HEK293 (cell line): ENCODE measurements around the gene FOXS1.

Experiments
- CTCF ChIA-PET: fragments of 350-600 bp; formaldehyde crosslinking; extraction: SDS; loops from one replicate; lab custom pipeline; 2021; ENCODE audit warnings: antibody characterized with exemption; lab: Yijun Ruan, JAX
- POLR2A ChIA-PET: fragments of 300-600 bp; formaldehyde crosslinking; extraction: SDS; loops from one replicate; lab custom pipeline; 2020; ENCODE audit warnings: antibody characterized with exemption, inconsistent platforms; lab: Yijun Ruan, JAX
- H3K27ac ChIP-seq: fragments of 200-500 bp; sonication (Bioruptor generic); 2 replicates; pipeline ENCODE4 v1.5.1; 2014; ENCODE audit warnings: low read depth, low read length, control low read depth, inconsistent platforms; ENCODE audit errors: extremely low read depth
- H3K36me3 ChIP-seq, 2 experiments: fragments of 200-500 bp in 1 of 2; sonication (Bioruptor generic) in 1 of 2; 1 replicate in 1 of 2; 2 replicates in 1 of 2; pipeline ENCODE4 v1.5.1; 2014 to 2017; ENCODE audit warnings: inconsistent platforms in 2 of 2, low read length in 2 of 2; ENCODE audit not compliant: control insufficient read depth in 2 of 2, insufficient read depth in 1 of 2
- H3K4me1 ChIP-seq: fragments of 200-500 bp; sonication (Bioruptor generic); 2 replicates; pipeline ENCODE4 v1.5.1; 2014; ENCODE audit warnings: mild to moderate bottlenecking, low read length, inconsistent platforms; ENCODE audit not compliant: control insufficient read depth, insufficient read depth
- H3K4me3 ChIP-seq: 2 replicates; pipeline ENCODE4 v1.5.1; 2011; ENCODE audit warnings: low read depth, mild to moderate bottlenecking, control low read depth, low read length, moderate library complexity
- H3K9me3 ChIP-seq: fragments of 200-500 bp; sonication (Bioruptor generic); 2 replicates; pipeline ENCODE4 v1.5.1; 2014; ENCODE audit warnings: low read depth, low read length, inconsistent platforms; ENCODE audit not compliant: control insufficient read depth, insufficient read depth
- GLI2 ChIP-seq: fragments of 450-650 bp; formaldehyde crosslinking; IDR thresholded peaks from 2 replicates; pipeline ENCODE4; 2017; ENCODE audit warnings: missing biosample characterization, missing genetic modification characterization, low read depth, borderline replicate concordance
- GLIS2 ChIP-seq: fragments of 450-650 bp; formaldehyde crosslinking; IDR thresholded peaks from 2 replicates; pipeline ENCODE4 v1.5.1; 2016; ENCODE audit warnings: missing biosample characterization, missing genetic modification characterization
- HIC1 ChIP-seq: fragments of 450-650 bp; formaldehyde crosslinking; IDR thresholded peaks from 2 replicates; pipeline ENCODE4 v1.5.1; 2016; ENCODE audit warnings: missing biosample characterization, missing genetic modification characterization
- HOXD13 ChIP-seq: sonication (generic); formaldehyde crosslinking; IDR thresholded peaks from 2 replicates; pipeline ENCODE4 v1.8.0; 2022; ENCODE audit warnings: missing genetic modification reagents, borderline replicate concordance
- KLF10 ChIP-seq: fragments of 450-650 bp; IDR thresholded peaks from 2 replicates; pipeline ENCODE4 v1.5.1; 2018; ENCODE audit warnings: missing biosample characterization, mild to moderate bottlenecking, missing genetic modification characterization
- KLF16 ChIP-seq: fragments of 450-650 bp; formaldehyde crosslinking; IDR thresholded peaks from 2 replicates; pipeline ENCODE4 v1.5.1; 2017; ENCODE audit warnings: missing biosample characterization, missing genetic modification characterization
- MZF1 ChIP-seq: fragments of 450-650 bp; formaldehyde crosslinking; IDR thresholded peaks from 2 replicates; pipeline ENCODE4 v1.5.1; 2017; ENCODE audit warnings: missing biosample characterization, missing genetic modification characterization, borderline replicate concordance
- YY2 ChIP-seq: fragments of 450-650 bp; formaldehyde crosslinking; IDR thresholded peaks from 2 replicates; pipeline ENCODE4 v1.5.1; 2016; ENCODE audit warnings: missing biosample characterization, missing genetic modification characterization
- ZBTB49 ChIP-seq: fragments of 450-650 bp; formaldehyde crosslinking; IDR thresholded peaks from 2 replicates; pipeline ENCODE4 v1.5.1; 2016; ENCODE audit warnings: missing biosample characterization, missing genetic modification characterization, low read depth
- ZEB2 ChIP-seq: fragments of 450-650 bp; formaldehyde crosslinking; IDR thresholded peaks from 2 replicates; pipeline ENCODE4 v1.5.1; 2016; ENCODE audit warnings: missing biosample characterization, missing genetic modification characterization
- ZFP37 ChIP-seq: fragments of 450-650 bp; formaldehyde crosslinking; IDR thresholded peaks from 2 replicates; pipeline ENCODE4 v1.5.1; 2016; ENCODE audit warnings: missing biosample characterization, missing genetic modification characterization
- ZNF10 ChIP-seq: fragments of 450-650 bp; formaldehyde crosslinking; IDR thresholded peaks from 2 replicates; pipeline ENCODE4 v1.5.1; 2017; ENCODE audit warnings: missing biosample characterization, missing genetic modification characterization
- ZNF112 ChIP-seq: fragments of 450-650 bp; formaldehyde crosslinking; IDR thresholded peaks from 2 replicates; pipeline ENCODE4 v1.5.0; 2017; ENCODE audit warnings: missing biosample characterization, missing genetic modification characterization
- ZNF132 ChIP-seq: fragments of 450-650 bp; formaldehyde crosslinking; IDR thresholded peaks from 2 replicates; pipeline ENCODE4 v1.5.1; 2017; ENCODE audit warnings: missing biosample characterization, missing genetic modification characterization, borderline replicate concordance
- ZNF133 ChIP-seq: fragments of 450-650 bp; formaldehyde crosslinking; IDR thresholded peaks from 2 replicates; pipeline ENCODE4 v1.5.1; 2016; ENCODE audit warnings: missing biosample characterization, missing genetic modification characterization
- ZNF202 ChIP-seq: fragments of 450-650 bp; formaldehyde crosslinking; IDR thresholded peaks from 2 replicates; pipeline ENCODE4 v1.5.1; 2016; ENCODE audit warnings: missing biosample characterization, missing genetic modification characterization, borderline replicate concordance
- ZNF214 ChIP-seq: fragments of 450-650 bp; formaldehyde crosslinking; IDR thresholded peaks from 2 replicates; pipeline ENCODE4 v1.5.1; 2017; ENCODE audit warnings: missing biosample characterization, mild to moderate bottlenecking, missing genetic modification characterization, borderline replicate concordance
- ZNF24 ChIP-seq: fragments of 450-650 bp; formaldehyde crosslinking; IDR thresholded peaks from 2 replicates; pipeline ENCODE4 v1.5.1; 2016; ENCODE audit warnings: missing biosample characterization, missing genetic modification characterization
- ZNF274 ChIP-seq, 2 experiments: fragments of 200-500 bp in 1 of 2; fragments of 450-650 bp in 1 of 2; sonication (Bioruptor generic) in 1 of 2; formaldehyde crosslinking in 1 of 2; IDR thresholded peaks; 2 replicates each; pipeline versions ENCODE4 v1.5.1 to v1.6.1; 2014 to 2016; ENCODE audit warnings: borderline replicate concordance in 1 of 2, inconsistent platforms in 1 of 2, low read length in 1 of 2, missing biosample characterization in 1 of 2, missing genetic modification characterization in 1 of 2
- ZNF362 ChIP-seq: fragments of 450-650 bp; formaldehyde crosslinking; IDR thresholded peaks from 2 replicates; pipeline ENCODE4 v1.5.1; 2016; ENCODE audit warnings: missing biosample characterization, missing genetic modification characterization
- ZNF433 ChIP-seq: fragments of 450-650 bp; formaldehyde crosslinking; IDR thresholded peaks from 2 replicates; pipeline ENCODE4 v1.5.1; 2016; ENCODE audit warnings: missing biosample characterization, missing genetic modification characterization, low read depth
- ZNF449 ChIP-seq: fragments of 450-650 bp; formaldehyde crosslinking; IDR thresholded peaks from 2 replicates; pipeline ENCODE4 v1.5.1; 2017; ENCODE audit warnings: missing biosample characterization, mild to moderate bottlenecking, missing genetic modification characterization, moderate library complexity
- ZNF514 ChIP-seq: fragments of 450-650 bp; formaldehyde crosslinking; IDR thresholded peaks from 2 replicates; pipeline ENCODE4 v1.5.1; 2016; ENCODE audit warnings: missing biosample characterization, missing genetic modification characterization
- ZNF560 ChIP-seq: fragments of 450-650 bp; formaldehyde crosslinking; IDR thresholded peaks from 2 replicates; pipeline ENCODE4 v1.5.1; 2017; ENCODE audit warnings: missing biosample characterization, missing genetic modification characterization, borderline replicate concordance
- ZNF600 ChIP-seq: fragments of 450-650 bp; formaldehyde crosslinking; IDR thresholded peaks from 2 replicates; pipeline ENCODE4 v1.5.1; 2016; ENCODE audit warnings: missing biosample characterization, missing genetic modification characterization
- ZNF624 ChIP-seq: fragments of 450-650 bp; formaldehyde crosslinking; IDR thresholded peaks from 2 replicates; pipeline ENCODE4 v1.5.1; 2017; ENCODE audit warnings: missing biosample characterization, missing genetic modification characterization
- ZNF664 ChIP-seq: fragments of 450-650 bp; formaldehyde crosslinking; IDR thresholded peaks from 2 replicates; pipeline ENCODE4 v1.5.1; 2016; ENCODE audit warnings: missing biosample characterization, missing genetic modification characterization
- ZNF768 ChIP-seq: fragments of 450-650 bp; formaldehyde crosslinking; IDR thresholded peaks from 2 replicates; pipeline ENCODE4 v1.5.1; 2018; ENCODE audit warnings: missing biosample characterization, mild to moderate bottlenecking, missing genetic modification characterization
- ZXDB ChIP-seq: fragments of 450-650 bp; formaldehyde crosslinking; IDR thresholded peaks from 2 replicates; pipeline ENCODE4 v1.5.1; 2016; ENCODE audit warnings: missing biosample characterization, missing genetic modification characterization

FOXS1 gene

GRCh38 chr20:31818376-31818908, 27.0 kb downstream of the FOXS1 start:
- Histone ChIP-seq H3K9me3 (no peaks in the 10 kb centered on the region), H3K27ac (no peak overlapping the region), H3K4me1 (no peaks in the 10 kb centered on the region), H3K4me3 (no peak overlapping the region), H3K36me3 (no peaks in the 10 kb centered on the region)
- ChIA-PET CTCF (interaction anchor here (1.8 to 2.5 kb wide), 3 partner anchors 15 to 35 kb away, joined by 9 to 10 read pairs (median 10); no protein-coding TSS in a partner anchor), POLR2A (no interaction called here)
- TF ChIP-seq KLF10 (tag by site-specific recombination) (no peak), ZXDB (tag by site-specific recombination) (no peak), ZNF433 (no peak), ZNF274 (IDR thresholded peaks at IDR 0.05; ENCODE audit: low read length) (no peak), ZNF274 (tag by site-specific recombination; IDR thresholded peaks at IDR 0.05; ENCODE audit: borderline replicate concordance) (no peak), ZNF514 (tag by site-specific recombination) (no peak), ZNF560 (tag by site-specific recombination) (no peak), MZF1 (no peak), ZNF449 (no peak), ZNF600 (tag by site-specific recombination) (no peak), ZNF624 (no peak), YY2 (tag by site-specific recombination) (no peak), ZNF202 (tag by site-specific recombination) (no peak), ZEB2 (tag by site-specific recombination) (no peak), ZNF133 (tag by site-specific recombination) (no peak), ZFP37 (tag by site-specific recombination) (no peak), HOXD13 (CRISPR knock-in tag) (no peak), ZNF10 (tag by site-specific recombination) (no peak), ZNF362 (no peak), ZNF24 (tag by site-specific recombination) (no peak)

- Histone ChIP-seq H3K4me1 (no peaks in the 10 kb centered on the region), H3K27ac (no peak overlapping the region), H3K4me3 (no peak overlapping the region), H3K9me3 (no peaks in the 10 kb centered on the region), H3K36me3 (no peaks in the 10 kb centered on the region)
- ChIA-PET CTCF (interaction anchor here (0.5 to 2.2 kb wide), 7 partner anchors 14 to 690 kb away, joined by 3 to 10 read pairs (median 4); no protein-coding TSS in a partner anchor), POLR2A (interaction anchor here (1.5 kb wide), 1 partner anchor 11 kb away, joined by 3 read pairs; no protein-coding TSS in a partner anchor)
- TF ChIP-seq ZNF202 (tag by site-specific recombination) (no peak), ZNF768 (tag by site-specific recombination) (no peak), ZBTB49 (tag by site-specific recombination) (no peak), KLF16 (tag by site-specific recombination) (no peak), ZNF664 (tag by site-specific recombination) (no peak), HIC1 (no peak), ZNF112 (no peak), GLI2 (tag by site-specific recombination) (no peak), GLIS2 (tag by site-specific recombination) (no peak), ZNF214 (tag by site-specific recombination) (no peak), ZNF514 (tag by site-specific recombination) (no peak), ZNF600 (tag by site-specific recombination) (no peak), ZNF132 (no peak)
Observed at GRCh38 chr20:31817461-31817860, 27.9 kb downstream of the FOXS1 start.
